HG02571 (cell line): Measurements from ENCODE around the gene SSRP1.

ENCODE experiments used
- ATAC-seq: cut with Tn5 transposase; IDR thresholded peaks from one replicate; pipeline ENCODE4 v1.9.1; 2021; ENCODE audit warnings: mild to moderate bottlenecking, moderate library complexity; ENCODE audit not compliant: unreplicated experiment

Gene SSRP1

GRCh38 chr11:57320067-57320718, 15.5 kb downstream of the SSRP1 start:
- no peak for ATAC-seq

DNA sequence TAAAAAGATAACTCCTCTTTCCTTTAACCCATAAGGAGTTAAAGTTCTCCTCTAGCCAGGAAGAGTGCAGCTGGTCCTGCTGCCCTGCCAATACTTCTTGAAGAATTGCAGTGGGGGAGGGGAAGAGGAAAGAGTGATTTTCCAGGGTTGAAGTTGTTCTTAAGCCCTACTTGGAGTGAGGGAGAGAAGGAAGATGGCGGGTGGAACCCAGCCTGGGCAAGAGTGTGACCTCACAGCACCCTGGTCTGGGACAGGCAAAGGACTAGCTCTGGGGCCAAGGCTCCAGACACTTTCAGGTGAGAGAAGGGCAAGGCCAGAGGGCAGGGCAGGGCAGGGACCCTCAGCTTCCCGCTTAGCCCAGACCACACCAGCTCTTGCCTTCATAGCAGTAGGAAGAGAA, 17.5 kb downstream of the SSRP1 start:
- no peak for ATAC-seq

GRCh38 chr11:57316017-57316416, 19.7 kb downstream of the SSRP1 start:
- ATAC-seq, result no peak

GRCh38 chr11:57315491-57315890, 20.2 kb downstream of the SSRP1 start:
- ATAC-seq, result no peak

GRCh38 chr11:57314221-57314973, 21.3 kb downstream of the SSRP1 start:
- no peak for ATAC-seq

- ATAC-seq, result no peak
Measured at GRCh38 chr11:57313788-57314135, 21.9 kb downstream of the SSRP1 start.

DNA sequence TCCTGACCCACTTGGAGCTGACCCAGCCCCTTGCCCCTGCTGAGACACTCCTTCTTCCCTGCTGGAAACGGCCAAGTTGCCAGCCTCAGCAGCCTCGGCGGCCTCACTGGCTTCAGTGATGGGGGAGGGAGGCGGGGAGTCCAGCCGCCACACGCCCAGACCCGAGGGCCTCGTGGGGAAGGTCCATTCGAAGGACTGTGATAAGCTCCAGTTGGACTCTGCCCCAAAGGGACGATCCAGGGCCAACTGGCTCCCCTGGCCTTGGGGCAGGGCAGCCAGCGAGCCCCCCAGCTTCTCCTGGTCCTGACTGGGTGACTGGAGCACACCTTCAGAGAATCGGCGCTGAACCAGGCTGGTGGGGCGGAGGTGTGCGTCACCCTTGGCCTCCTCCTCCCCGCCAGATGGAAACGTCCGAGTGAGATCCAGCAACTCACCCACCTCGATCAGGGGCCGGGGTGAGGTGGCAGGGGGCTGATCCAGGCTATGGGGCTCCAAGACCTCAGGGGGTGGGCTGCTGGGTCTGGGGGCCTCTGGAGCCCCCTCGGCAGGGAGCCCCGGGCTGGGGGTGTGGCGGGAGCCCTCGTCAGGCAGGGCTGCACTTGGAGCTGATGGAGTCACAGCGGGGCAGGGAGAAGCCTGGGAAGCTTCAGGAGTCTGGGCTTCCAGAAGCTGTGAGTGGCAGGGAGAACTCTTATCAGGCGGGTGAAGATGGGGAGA, 22.5 kb downstream of the SSRP1 start:
- ATAC-seq, result no peak

- ATAC-seq, result no peak
Measured at GRCh38 chr11:57312511-57313021, 23.1 kb downstream of the SSRP1 start.

GRCh38 chr11:57311109-57311936, 24.4 kb downstream of the SSRP1 start:
- ATAC-seq, result peak; percentile 98

- ATAC-seq, result no peak
Measured at GRCh38 chr11:57310630-57311086, 25.0 kb downstream of the SSRP1 start.

- ATAC-seq, result no peak
Measured at GRCh38 chr11:57310091-57310490, 25.6 kb downstream of the SSRP1 start.

DNA sequence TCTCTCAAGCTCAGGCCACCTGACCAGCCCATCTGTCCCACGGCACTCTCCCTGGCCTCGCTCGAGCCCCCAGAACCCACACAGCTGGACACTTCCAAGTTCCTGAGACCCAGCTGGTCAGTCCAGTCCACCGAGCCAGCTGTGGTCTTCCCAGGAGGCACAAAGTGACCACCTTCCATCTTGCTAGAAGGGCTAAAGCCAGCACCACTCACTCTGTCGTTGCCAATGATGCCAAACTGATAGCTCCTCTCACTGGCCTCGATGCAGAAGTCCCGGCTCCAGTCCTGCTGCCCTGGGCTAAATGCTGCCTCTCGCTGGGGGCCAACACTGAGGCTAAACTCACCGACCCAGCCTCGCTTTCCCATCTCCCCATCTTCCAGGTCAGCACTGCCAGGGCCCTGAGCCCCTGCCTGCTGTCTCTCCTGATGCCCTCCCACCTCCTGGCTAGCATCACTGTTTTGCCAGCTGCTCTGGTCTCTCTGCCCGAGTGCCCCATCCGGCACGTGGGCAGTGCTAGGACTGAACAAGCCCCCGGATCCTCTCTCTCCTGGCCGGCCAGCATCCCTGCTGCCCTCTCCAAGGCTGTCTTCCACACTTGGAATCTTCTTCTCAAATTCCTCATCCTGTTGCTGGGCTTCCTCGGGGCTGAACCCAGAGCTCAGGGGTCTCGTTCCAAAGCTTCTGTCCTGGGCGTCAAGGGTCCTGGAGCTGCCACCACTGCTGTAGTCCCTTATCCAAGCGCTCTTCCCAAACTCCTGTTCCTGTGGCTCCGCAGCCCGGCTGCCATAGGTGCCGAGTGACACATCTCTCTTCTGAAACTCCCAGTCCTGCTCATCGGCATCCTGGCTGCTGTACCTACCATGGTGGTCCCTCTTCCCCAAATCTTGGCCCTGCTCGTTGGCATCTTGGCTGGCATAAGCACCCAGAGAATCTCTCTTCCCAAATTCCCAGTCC, 26.3 kb downstream of the SSRP1 start:
- ATAC-seq, result no peak

DNA sequence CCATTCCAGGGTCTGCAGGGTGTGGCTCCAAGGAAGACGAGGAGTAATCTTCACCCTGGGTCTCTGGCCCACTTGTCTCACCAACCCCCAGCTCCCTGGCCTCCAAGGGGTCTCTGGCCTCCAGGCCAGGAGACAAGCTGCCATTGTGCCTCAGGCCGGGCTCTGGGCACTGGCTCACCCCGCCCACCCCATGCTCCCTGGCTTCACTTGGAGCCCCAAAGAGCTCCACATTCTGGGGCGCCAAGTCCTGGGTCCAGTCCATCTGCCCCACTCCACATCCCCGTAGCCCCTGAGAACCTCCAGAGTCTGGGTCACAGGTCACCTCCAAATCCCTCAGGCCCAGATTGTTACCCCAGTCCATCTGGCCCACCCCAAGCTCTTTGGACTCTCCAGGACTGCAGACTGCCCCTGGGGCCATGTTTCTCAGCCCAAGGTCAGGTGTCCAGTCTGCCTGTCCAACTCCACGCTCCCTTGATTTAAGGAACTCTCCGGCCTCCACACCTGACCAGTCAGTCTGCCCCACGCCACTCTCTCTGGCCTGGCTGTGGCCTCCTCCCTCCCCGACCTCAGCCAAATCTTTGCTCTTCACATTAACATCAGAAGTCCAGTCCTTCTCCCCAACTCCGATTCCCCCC, 27.1 kb downstream of the SSRP1 start:
- ATAC-seq, result no peak

- ATAC-seq, result no peak
Measured at GRCh38 chr11:57307666-57308270, 27.9 kb downstream of the SSRP1 start.

- no peak for ATAC-seq
Measured at GRCh38 chr11:57306940-57307565, 28.6 kb downstream of the SSRP1 start.

- no peak for ATAC-seq
Measured at GRCh38 chr11:57306161-57306876, 29.4 kb downstream of the SSRP1 start.

GRCh38 chr11:57305523-57305922, 30.2 kb downstream of the SSRP1 start:
- ATAC-seq, result no peak
